ENCODE measurements around the gene ARHGAP26. TPM values are rescaled to one million over a fixed set of nuclear protein-coding genes. Genes with fewer than 3 reads are reported as not detected.
A peak's percentile ranks its signal among the peaks of the same experiment; 100 is the strongest.
"Not testable (repeated sequence)": the region's sequence is repeated elsewhere in the genome, so short reads cannot be mapped to it uniquely, and the experiment has no call there.

Gene ARHGAP26
- total and polyA plus RNA-seq, 4 donors: 5.4 to 52.3 (median 30.4) TPM

- Histone ChIP-seq H3K4me3 (no peak overlapping the region), H3K27ac (ENCODE audit: low read depth in 1 of 2, low read length in 1 of 2) (no peak overlapping the region), H3K9ac (ENCODE audit: insufficient read depth in 1 of 2, low read length in 2 of 2) (no peak overlapping the region), H3K9me3 (ENCODE audit: control insufficient read depth in 4 of 4, insufficient read depth in 3 of 4, low read length in 3 of 4) (no peaks in the 10 kb centered on the region), H3K36me3 (ENCODE audit: control insufficient read depth in 4 of 4, insufficient read depth in 4 of 4, low read length in 4 of 4) (no peaks in the 10 kb centered on the region), H3K4me1 (ENCODE audit: control insufficient read depth in 5 of 5, insufficient read depth in 5 of 5, low read length in 5 of 5) (peaks cover 0 to 23% (median 7%) of the 10 kb centered on the region in 5 donors), H3K27me3 (ENCODE audit: control insufficient read depth in 3 of 3, insufficient read depth in 3 of 3, low read length in 2 of 3) (no peaks in the 10 kb centered on the region)
- DNase-seq: no peak
- no peak for ATAC-seq (ENCODE audit: insufficient read depth, low FRiP score)
- 81 to 87% methylated on average over 5 of the region's 5 CpGs for WGBS, 2 donors
- no peak for TF ChIP-seq CTCF (IDR thresholded peaks at IDR 0.05; ENCODE audit: control extremely low read depth, extremely low read depth)
Observed at GRCh38 chr5:142961440-142962173, 191.4 kb downstream of the ARHGAP26 start.

GRCh38 chr5:142962174-142962533, 192.0 kb downstream of the ARHGAP26 start:
- Histone ChIP-seq H3K4me3 (no peak overlapping the region), H3K36me3 (ENCODE audit: control insufficient read depth in 4 of 4, insufficient read depth in 4 of 4, low read length in 4 of 4) (no peaks in the 10 kb centered on the region), H3K9ac (ENCODE audit: insufficient read depth in 1 of 2, low read length in 2 of 2) (no peak overlapping the region), H3K27ac (ENCODE audit: low read depth in 1 of 2, low read length in 1 of 2) (no peak overlapping the region), H3K27me3 (ENCODE audit: control insufficient read depth in 3 of 3, insufficient read depth in 3 of 3, low read length in 2 of 3) (no peaks in the 10 kb centered on the region), H3K9me3 (ENCODE audit: control insufficient read depth in 4 of 4, insufficient read depth in 3 of 4, low read length in 3 of 4) (no peaks in the 10 kb centered on the region), H3K4me1 (ENCODE audit: control insufficient read depth in 5 of 5, insufficient read depth in 5 of 5, low read length in 5 of 5) (peaks cover 0 to 23% (median 7%) of the 10 kb centered on the region in 5 donors)
- ATAC-seq (ENCODE audit: insufficient read depth, low FRiP score) (no peak), DNase-seq (no peak)
- whole genome bisulfite sequencing, 2 donors: 96 to 100% methylated on average over 1 of the region's 1 CpG
- TF ChIP-seq CTCF (IDR thresholded peaks at IDR 0.05; ENCODE audit: control extremely low read depth, extremely low read depth): no peak

- not testable (repeated sequence) for H3K9me3 ChIP-seq (ENCODE audit: control insufficient read depth in 4 of 4, insufficient read depth in 3 of 4, low read length in 3 of 4); H3K9ac ChIP-seq (ENCODE audit: insufficient read depth in 1 of 2, low read length in 2 of 2); ATAC-seq (ENCODE audit: insufficient read depth, low FRiP score); H3K4me3 ChIP-seq; H3K27me3 ChIP-seq (ENCODE audit: control insufficient read depth in 3 of 3, insufficient read depth in 3 of 3, low read length in 2 of 3); H3K4me1 ChIP-seq (ENCODE audit: control insufficient read depth in 5 of 5, insufficient read depth in 5 of 5, low read length in 5 of 5); H3K36me3 ChIP-seq (ENCODE audit: control insufficient read depth in 4 of 4, insufficient read depth in 4 of 4, low read length in 4 of 4)
- DNase-seq: peak in 1 of 3 donors; percentile 53
- peak overlapping the region in 1 of 2 donors; percentile 37 for H3K27ac ChIP-seq (ENCODE audit: low read depth in 1 of 2, low read length in 1 of 2)
- WGBS, 2 donors: 53 to 56% methylated on average over 17 of the region's 17 CpGs
Observed at GRCh38 chr5:142965258-142966120, 195.3 kb downstream of the ARHGAP26 start.

GRCh38 chr5:142966121-142966420, 195.9 kb downstream of the ARHGAP26 start:
- TF ChIP-seq CTCF (IDR thresholded peaks at IDR 0.05; ENCODE audit: control extremely low read depth, extremely low read depth): no peak
- Histone ChIP-seq H3K9ac (ENCODE audit: insufficient read depth in 1 of 2, low read length in 2 of 2) (no peak overlapping the region), H3K4me1 (ENCODE audit: control insufficient read depth in 5 of 5, insufficient read depth in 5 of 5, low read length in 5 of 5) (peaks cover 0 to 7% (median 0%) of the 10 kb centered on the region in 5 donors)

More at GRCh38 chr5:142966121-142966420, 195.9 kb downstream of the ARHGAP26 start:
- no peak overlapping the region for H3K27ac ChIP-seq (ENCODE audit: low read depth in 1 of 2, low read length in 1 of 2)
- H3K36me3 ChIP-seq (ENCODE audit: control insufficient read depth in 4 of 4, insufficient read depth in 4 of 4, low read length in 4 of 4): no peaks in the 10 kb centered on the region
- ATAC-seq (ENCODE audit: insufficient read depth, low FRiP score): no peak
- 75 to 83% methylated on average over 3 of the region's 3 CpGs for WGBS, 2 donors
- H3K27me3 ChIP-seq (ENCODE audit: control insufficient read depth in 3 of 3, insufficient read depth in 3 of 3, low read length in 2 of 3): no peaks in the 10 kb centered on the region
- no peak for DNase-seq
- no peak overlapping the region for H3K4me3 ChIP-seq
- H3K9me3 ChIP-seq (ENCODE audit: control insufficient read depth in 4 of 4, insufficient read depth in 3 of 4, low read length in 3 of 4): no peaks in the 10 kb centered on the region

Measured in lung (tissue), 12 donors.